NOMO-1 treated with dmso at 0.1 percent for 144 hours (cell line): Measurements from ENCODE around the gene HBA2.
"Not testable (repeated sequence)": the region's sequence is repeated elsewhere in the genome, so short reads cannot be mapped to it uniquely, and the experiment has no call there.

Experiments
- DNase-seq: peaks from one replicate; lab custom pipeline; 2025; ENCODE audit not compliant: unreplicated experiment; lab: John Stamatoyannopoulos, UW

HBA2 gene

GRCh38 chr16:172374-172941 is at the start of gene HBA2:
Gene HBA2, plus strand, starts transcription at chr16:172876. Its CDS starts 37 bp downstream, at chr16:172913.
- not testable (repeated sequence) for DNase-seq

- DNase-seq, result not testable (repeated sequence)
These were observed 48.9 kb upstream of the HBA2 start for GRCh38 chr16:123558-124350.

- no peak for DNase-seq
These were observed 47.7 kb upstream of the HBA2 start for GRCh38 chr16:125011-125410.

- DNase-seq, result no peak
These were observed 43.6 kb upstream of the HBA2 start for GRCh38 chr16:129075-129474.

DNA sequence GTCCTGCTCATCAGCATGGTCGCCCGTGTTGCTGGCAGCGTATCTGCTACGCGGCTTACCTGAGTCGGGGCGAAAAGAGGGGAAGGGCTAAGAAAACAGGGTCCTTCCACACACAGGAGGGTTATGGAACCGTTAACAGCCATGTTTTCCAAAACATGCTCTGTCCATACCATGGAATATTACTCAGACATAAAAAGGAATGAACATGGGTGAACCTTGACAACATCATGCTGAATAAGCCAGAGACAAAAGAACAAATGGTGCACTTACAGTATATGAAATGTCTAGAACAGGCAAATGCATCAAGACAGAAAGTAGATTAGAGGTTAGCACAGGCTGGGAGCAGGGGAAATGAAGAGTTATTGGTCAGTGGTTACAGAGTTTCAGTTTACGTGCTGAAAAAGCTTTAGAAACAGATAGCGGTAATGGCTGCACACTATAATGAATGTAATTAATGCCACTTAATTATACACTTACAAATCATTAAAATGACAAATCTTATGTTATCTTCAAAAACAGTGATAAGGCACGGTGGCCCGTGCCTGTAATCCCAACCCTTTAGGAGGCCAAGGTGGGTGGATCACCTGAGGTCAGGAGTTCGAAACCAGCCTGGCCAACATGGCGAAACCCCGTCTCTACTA is 42.0 kb upstream of the HBA2 start:
- no peak for DNase-seq

DNA sequence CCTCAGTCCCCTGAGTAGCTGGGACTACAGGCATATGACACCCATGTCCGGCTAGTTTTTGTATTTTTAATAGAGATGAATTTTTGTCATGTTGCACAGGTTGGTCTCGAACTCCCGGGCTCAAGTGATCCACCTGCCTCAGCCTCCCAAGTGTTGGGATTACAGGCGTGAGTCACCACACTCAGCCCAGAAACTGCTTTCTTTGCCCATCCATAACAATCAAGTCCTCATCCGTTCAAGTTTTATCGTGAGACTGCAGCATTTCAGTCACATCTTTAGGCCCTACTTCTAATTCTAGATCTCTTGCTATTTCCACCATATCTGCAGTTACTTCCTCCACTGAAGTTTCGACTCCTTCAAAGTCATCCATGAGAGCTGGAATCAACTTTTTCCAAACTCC is 40.6 kb upstream of the HBA2 start:
- no peak for DNase-seq

- DNase-seq, result no peak
These were observed 39.0 kb upstream of the HBA2 start for GRCh38 chr16:133716-134115.

- no peak for DNase-seq
These were observed 34.6 kb upstream of the HBA2 start for GRCh38 chr16:138049-138417.

DNA sequence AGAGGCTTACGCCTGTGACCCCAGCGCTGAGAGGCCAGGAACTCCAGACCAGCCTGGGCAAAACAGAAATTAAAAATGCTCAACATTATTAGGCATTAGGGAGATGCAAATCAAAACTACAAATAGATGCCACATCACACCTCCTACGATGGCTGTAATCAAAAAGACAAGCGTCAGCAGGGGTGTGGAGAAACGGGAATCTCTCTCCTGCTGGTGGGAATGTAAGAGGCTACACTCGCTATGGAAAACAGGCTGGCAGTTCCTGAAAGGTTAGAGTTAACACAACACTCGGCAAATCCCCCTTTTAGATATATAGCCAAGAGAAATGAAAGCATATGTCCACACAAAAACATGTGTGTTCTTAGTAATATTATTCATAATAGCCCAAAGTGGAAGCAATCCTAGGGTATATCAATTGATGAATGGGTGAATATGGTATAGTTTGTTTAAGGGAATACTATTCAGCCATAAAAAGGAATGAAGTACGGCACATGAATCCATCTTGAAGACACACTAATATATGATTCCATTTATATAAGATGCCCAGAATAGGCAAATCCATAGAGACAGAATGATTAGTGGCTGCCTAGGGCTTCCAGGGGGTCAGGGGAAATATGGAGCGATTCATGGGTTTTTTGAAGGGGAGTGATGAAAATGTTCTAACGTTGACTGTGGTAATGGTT is 32.4 kb upstream of the HBA2 start:
- no peak for DNase-seq

- DNase-seq, result no peak
These were observed 30.2 kb upstream of the HBA2 start for GRCh38 chr16:142405-142967.

GRCh38 chr16:143047-143446 is 29.6 kb upstream of the HBA2 start:
- DNase-seq, result no peak

GRCh38 chr16:143456-143855 is 29.2 kb upstream of the HBA2 start:
- DNase-seq, result no peak

- no peak for DNase-seq
These were observed 27.9 kb upstream of the HBA2 start for GRCh38 chr16:144797-145252.

- DNase-seq, result no peak
These were observed 26.0 kb upstream of the HBA2 start for GRCh38 chr16:146646-147045.

DNA sequence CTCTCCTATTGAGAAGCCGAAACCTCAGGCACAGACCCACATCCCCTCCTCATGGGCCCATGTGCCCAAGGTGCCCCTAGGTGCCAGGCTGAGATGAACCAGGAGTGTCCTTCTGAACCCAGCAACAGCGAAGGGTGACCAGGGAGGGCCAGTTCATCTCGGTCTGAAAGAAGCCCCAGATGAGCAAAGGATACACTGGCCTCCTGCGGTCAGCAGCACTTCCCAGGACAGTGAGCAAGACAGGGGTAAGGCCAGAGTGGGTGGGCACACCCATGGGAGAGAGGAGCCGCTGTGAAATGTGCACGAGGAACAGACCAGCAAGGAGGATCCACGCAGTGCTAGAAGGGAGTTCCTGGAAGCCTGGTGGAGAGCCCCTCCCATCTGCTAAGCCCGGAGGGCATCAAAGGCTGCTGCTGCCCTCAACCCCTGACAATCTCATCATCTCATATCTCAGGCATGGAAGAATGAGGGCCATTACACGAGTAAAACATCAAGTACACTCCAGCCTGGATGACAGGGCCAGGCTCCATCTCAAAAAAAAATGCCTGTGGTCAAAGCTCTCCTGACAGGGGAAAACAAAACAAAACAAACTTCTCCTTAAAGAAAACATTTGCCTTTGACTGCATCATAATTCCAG is 23.5 kb upstream of the HBA2 start:
- no peak for DNase-seq

- no peak for DNase-seq
These were observed 20.2 kb upstream of the HBA2 start, which contains the start of gene HBZ for GRCh38 chr16:152141-153128. Gene HBZ, plus strand, starts transcription at chr16:152644. Its CDS starts 266 bp downstream, at chr16:152910.

DNA sequence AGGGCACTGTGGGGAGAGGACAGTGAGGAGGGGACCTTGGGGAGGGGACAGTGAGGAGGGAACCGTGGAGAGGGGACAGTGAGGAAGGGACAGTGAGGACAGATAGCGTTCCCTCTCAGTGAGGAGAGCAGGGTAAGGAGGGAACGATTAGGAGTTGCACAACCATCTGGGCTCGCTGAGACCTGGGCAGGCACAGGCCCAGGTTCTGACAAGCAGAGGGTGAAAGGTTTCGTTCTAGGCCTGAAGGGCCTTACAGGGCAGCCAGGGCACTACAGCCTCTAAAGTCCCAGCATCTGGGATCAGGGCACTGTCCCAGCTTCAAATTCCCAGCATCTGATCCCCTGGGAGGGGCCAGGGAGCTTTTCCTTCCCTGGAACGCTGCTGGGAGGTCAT is 19.6 kb upstream of the HBA2 start:
- not testable (repeated sequence) for DNase-seq

DNA sequence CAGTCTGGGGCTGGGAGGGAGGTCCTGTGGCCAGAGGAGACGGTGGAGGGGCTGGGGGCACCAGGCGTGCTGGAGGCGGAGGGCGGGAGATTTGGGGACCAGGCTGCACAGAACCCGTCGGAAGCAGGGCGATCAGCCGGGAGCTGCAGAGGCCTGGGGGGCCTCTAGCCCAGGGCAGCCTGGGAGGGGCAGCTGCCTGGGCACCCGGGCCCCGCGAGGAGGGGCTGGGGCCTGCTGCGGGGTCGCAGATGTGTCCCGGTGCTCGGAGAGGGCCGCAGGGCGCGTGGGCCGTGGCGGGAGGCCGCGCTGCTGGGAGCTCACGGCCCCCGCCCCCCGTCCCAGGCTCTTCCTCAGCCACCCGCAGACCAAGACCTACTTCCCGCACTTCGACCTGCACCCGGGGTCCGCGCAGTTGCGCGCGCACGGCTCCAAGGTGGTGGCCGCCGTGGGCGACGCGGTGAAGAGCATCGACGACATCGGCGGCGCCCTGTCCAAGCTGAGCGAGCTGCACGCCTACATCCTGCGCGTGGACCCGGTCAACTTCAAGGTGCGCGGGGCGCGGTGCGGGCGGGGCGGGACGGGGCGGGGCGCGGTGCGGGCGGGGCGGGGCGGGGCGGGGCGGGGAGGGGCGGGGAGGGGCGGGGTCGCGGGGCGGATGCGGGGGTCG is 19.0 kb upstream of the HBA2 start:
- not testable (repeated sequence) for DNase-seq
